ENCODE data around the gene CRTC1.
"Not testable (repeated sequence)": the region's sequence is repeated elsewhere in the genome, so short reads cannot be mapped to it uniquely, and the experiment has no call there.

Gene CRTC1

DNA sequence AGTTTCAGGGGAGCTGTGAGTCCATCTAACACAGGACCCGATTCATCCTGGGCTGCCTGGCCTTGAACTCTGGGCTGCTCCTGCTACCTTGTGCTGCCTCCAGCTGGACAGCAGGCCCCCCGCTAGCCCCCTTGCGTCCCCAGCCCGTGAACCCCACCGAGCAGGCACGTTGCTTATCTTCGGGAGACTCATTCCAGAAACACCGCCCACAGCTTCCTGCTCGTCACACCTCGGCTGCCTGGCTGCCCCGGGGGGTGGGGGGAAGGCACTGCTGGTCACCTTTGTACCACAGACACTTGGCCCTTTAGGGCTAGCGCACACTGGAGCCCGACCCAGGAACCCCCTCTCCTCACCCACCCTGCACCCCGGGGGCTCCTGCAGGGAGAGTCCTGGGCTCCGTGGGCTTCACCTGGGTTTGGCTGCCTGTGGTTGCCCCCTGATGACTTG, 48.1 kb downstream of the CRTC1 start:
- Histone ChIP-seq H3K27ac (ENCODE audit: low read depth, low read length) (no peak overlapping the region), H4K20me1 (ENCODE audit: control insufficient read depth, insufficient read depth, low read depth, low read length) (0 out of 2 replicates have a peak, but pooled peaks cover 4% of the 10 kb centered on the region), H3K4me3 (ENCODE audit: low read length) (no peak overlapping the region), H3K27me3 (ENCODE audit: control insufficient read depth, low read length) (no peaks in the 10 kb centered on the region), H3F3A (ENCODE audit: control insufficient read depth, insufficient read depth) (no peaks in the 10 kb centered on the region), H3K79me2 (ENCODE audit: control insufficient read depth, low read length) (no peaks in the 10 kb centered on the region), H3K36me3 (ENCODE audit: control insufficient read depth, low read length) (no peaks in the 10 kb centered on the region), H3K9me3 (ENCODE audit: control insufficient read depth, insufficient read depth, low read length) (no peaks in the 10 kb centered on the region), H3K4me2 (ENCODE audit: low read length) (no peak overlapping the region), H3K4me1 (ENCODE audit: control insufficient read depth, low read length) (no peaks in the 10 kb centered on the region), H3K9me2 (replicated peaks; ENCODE audit: control insufficient read depth, low read length) (no peaks in the 10 kb centered on the region)
- no peak for TF ChIP-seq EZH2phosphoT487 (IDR thresholded peaks at IDR 0.05; ENCODE audit: borderline replicate concordance, low read length)
- no peak for TF ChIP-seq CTCF (IDR thresholded peaks at IDR 0.05; ENCODE audit: low read depth, low read length, poor library complexity, severe bottlenecking)

- no peak for TF ChIP-seq EZH2phosphoT487 (IDR thresholded peaks at IDR 0.05; ENCODE audit: borderline replicate concordance, low read length)
- no peak for TF ChIP-seq CTCF (IDR thresholded peaks at IDR 0.05; ENCODE audit: low read depth, low read length, poor library complexity, severe bottlenecking)
- Histone ChIP-seq H4K20me1 (ENCODE audit: control insufficient read depth, insufficient read depth, low read depth, low read length) (0 out of 2 replicates have a peak, but pooled peaks cover 4% of the 10 kb centered on the region), H3F3A (ENCODE audit: control insufficient read depth, insufficient read depth) (no peaks in the 10 kb centered on the region), H3K4me1 (ENCODE audit: control insufficient read depth, low read length) (no peaks in the 10 kb centered on the region), H3K9me2 (replicated peaks; ENCODE audit: control insufficient read depth, low read length) (no peaks in the 10 kb centered on the region), H3K4me2 (ENCODE audit: low read length) (no peak overlapping the region), H3K27ac (ENCODE audit: low read depth, low read length) (no peak overlapping the region), H3K9me3 (ENCODE audit: control insufficient read depth, insufficient read depth, low read length) (no peaks in the 10 kb centered on the region), H3K4me3 (ENCODE audit: low read length) (no peak overlapping the region), H3K27me3 (ENCODE audit: control insufficient read depth, low read length) (no peaks in the 10 kb centered on the region), H3K79me2 (ENCODE audit: control insufficient read depth, low read length) (no peaks in the 10 kb centered on the region), H3K36me3 (ENCODE audit: control insufficient read depth, low read length) (no peaks in the 10 kb centered on the region)
These were observed 49.7 kb downstream of the CRTC1 start for GRCh38 chr19:18733196-18733647.

GRCh38 chr19:18733762-18734332, 50.4 kb downstream of the CRTC1 start:
- H3K4me1 ChIP-seq (ENCODE audit: control insufficient read depth, low read length); H3K9me2 ChIP-seq (replicated peaks; ENCODE audit: control insufficient read depth, low read length); H3K4me2 ChIP-seq (ENCODE audit: low read length); H3K9me3 ChIP-seq (ENCODE audit: control insufficient read depth, insufficient read depth, low read length); H3K79me2 ChIP-seq (ENCODE audit: control insufficient read depth, low read length); H3K4me3 ChIP-seq (ENCODE audit: low read length); H3K36me3 ChIP-seq (ENCODE audit: control insufficient read depth, low read length); H3K27ac ChIP-seq (ENCODE audit: low read depth, low read length); H3F3A ChIP-seq (ENCODE audit: control insufficient read depth, insufficient read depth); H3K27me3 ChIP-seq (ENCODE audit: control insufficient read depth, low read length); H4K20me1 ChIP-seq (ENCODE audit: control insufficient read depth, insufficient read depth, low read depth, low read length): not testable (repeated sequence)

DNA sequence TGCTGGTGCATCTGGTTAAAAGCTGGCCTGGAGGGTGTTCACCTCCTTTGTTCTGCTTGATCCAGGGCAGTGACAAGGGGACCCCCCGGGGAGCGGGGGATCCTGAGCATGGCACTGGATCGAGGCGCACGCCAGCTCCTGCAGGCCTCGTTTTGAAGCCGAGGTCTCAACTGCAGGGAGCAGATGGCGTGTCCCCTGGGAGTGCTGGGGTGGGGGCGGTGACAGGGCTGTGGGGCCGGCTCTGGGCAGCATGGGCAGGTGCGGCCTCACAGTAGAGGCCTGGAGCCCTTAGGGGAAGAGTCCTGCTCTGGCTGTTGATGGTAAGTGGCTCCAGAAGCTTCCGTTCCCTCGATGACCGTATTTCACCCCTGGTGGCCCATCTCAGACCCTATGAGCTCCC, 51.8 kb downstream of the CRTC1 start:
- no peaks in the 10 kb centered on the region for H3K9me3 ChIP-seq (ENCODE audit: control insufficient read depth, insufficient read depth, low read length)
- no peaks in the 10 kb centered on the region for H3F3A ChIP-seq (ENCODE audit: control insufficient read depth, insufficient read depth)
- H3K4me3 ChIP-seq (ENCODE audit: low read length), result no peak overlapping the region
- H3K4me1 ChIP-seq (ENCODE audit: control insufficient read depth, low read length), result no peaks in the 10 kb centered on the region
- no peak overlapping the region for H3K27ac ChIP-seq (ENCODE audit: low read depth, low read length)
- 0 out of 2 replicates have a peak, but pooled peaks cover 4% of the 10 kb centered on the region for H4K20me1 ChIP-seq (ENCODE audit: control insufficient read depth, insufficient read depth, low read depth, low read length)
- no peaks in the 10 kb centered on the region for H3K27me3 ChIP-seq (ENCODE audit: control insufficient read depth, low read length)
- TF ChIP-seq EZH2phosphoT487 (IDR thresholded peaks at IDR 0.05; ENCODE audit: borderline replicate concordance, low read length), result no peak
- no peak for TF ChIP-seq CTCF (IDR thresholded peaks at IDR 0.05; ENCODE audit: low read depth, low read length, poor library complexity, severe bottlenecking)
- H3K9me2 ChIP-seq (replicated peaks; ENCODE audit: control insufficient read depth, low read length), result no peaks in the 10 kb centered on the region
- no peaks in the 10 kb centered on the region for H3K79me2 ChIP-seq (ENCODE audit: control insufficient read depth, low read length)
- H3K36me3 ChIP-seq (ENCODE audit: control insufficient read depth, low read length), result no peaks in the 10 kb centered on the region
- H3K4me2 ChIP-seq (ENCODE audit: low read length), result no peak overlapping the region

Measured in DOHH2 (cell line).